HG03097 (cell line): ENCODE data around the gene MESP2.
"Not testable (repeated sequence)": the region's sequence is repeated elsewhere in the genome, so short reads cannot be mapped to it uniquely, and the experiment has no call there.

Experiments
- ATAC-seq: cut with Tn5 transposase; IDR thresholded peaks from one replicate; pipeline ENCODE4 v1.9.1; 2021; ENCODE audit not compliant: unreplicated experiment, low FRiP score

Gene MESP2

DNA sequence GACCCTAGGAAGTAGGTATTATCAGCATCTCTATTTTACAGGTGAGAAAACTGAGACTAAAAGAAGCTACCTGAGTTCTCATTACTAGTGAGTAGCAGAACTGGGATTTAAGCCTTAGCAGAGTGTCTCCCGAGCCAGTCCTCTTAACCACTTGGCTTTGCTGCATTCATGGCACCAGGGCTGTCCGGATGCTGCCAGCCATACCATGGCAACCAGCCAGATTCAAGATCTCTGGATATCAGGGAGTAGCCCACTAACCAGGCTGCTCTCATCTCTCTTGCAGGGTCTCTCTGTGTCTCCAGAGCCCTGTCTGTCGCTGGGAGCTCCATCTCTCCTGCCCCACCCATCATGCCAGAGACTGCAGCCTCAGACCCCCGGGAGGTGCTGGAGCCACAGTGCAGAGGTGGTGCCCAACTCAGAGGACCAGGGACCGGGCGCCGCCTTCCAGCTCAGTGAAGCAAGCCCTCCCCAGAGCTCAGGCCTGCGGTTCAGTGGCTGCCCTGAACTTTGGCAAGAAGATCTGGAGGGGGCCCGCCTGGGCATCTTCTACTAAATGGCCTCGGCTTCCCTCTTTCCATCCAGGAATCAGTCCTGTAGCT, 1.7 kb downstream of the MESP2 start:
- ATAC-seq: no peak

DNA sequence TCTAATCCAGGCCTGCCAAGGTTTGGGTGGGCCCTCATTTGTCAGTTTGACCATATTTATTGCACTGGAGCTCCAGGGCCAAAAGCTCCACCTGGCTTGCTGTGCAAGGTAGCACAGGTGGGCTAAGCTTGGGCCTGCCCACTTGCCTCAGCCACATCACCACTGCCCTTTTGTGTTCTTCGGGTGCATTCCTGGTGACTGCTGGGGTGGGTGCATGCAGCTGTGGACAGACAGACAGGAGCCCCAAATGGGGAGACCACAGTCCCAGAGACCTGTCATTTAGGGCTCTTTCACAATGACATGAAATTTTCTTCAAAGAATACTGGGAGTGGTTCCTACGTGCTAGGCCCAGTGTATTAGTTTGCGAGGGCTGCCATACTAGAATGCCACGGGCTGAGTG, 2.7 kb downstream of the MESP2 start:
- ATAC-seq: no peak

DNA sequence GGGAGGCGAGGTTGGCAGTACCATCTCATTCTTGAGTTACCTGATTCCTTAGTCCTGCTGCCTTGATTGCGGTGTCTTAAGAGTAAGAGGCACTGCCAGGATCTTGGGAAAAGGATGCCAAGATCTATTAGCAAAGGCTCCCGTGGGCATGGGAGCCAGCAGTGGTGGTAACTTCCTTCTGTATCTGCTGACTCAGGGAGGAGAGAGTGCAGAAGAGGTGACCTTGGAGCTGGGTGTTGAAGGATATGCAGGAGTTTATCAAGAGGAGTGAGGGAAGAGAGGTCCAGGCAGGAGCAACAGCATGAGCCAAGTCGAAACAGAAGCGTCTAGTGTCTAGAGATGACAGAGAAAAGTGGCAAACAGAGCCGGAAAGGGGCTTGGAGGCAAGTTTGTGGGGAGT, 4.5 kb downstream of the MESP2 start:
- ATAC-seq: no peak

DNA sequence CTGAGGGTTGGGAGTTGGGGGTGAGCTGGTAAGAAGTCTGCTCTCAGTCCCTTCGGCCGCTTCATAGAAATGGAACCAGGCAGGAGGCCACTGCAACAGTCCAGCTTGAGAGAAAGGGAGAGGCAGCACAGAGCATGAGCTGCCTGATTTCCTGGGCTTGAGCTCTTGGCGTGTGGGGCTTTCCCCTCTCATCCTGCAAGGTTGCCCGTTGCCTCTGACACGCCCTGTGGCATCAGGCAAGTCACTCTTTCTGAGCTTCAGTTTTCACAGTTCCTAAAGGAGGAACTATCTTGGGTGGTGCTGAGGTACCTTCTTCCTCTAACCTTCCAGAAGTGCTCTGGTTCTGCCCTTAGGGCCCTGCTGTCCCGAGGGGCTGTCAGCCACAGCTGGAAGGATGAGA, 4.9 kb downstream of the MESP2 start:
- ATAC-seq: no peak

DNA sequence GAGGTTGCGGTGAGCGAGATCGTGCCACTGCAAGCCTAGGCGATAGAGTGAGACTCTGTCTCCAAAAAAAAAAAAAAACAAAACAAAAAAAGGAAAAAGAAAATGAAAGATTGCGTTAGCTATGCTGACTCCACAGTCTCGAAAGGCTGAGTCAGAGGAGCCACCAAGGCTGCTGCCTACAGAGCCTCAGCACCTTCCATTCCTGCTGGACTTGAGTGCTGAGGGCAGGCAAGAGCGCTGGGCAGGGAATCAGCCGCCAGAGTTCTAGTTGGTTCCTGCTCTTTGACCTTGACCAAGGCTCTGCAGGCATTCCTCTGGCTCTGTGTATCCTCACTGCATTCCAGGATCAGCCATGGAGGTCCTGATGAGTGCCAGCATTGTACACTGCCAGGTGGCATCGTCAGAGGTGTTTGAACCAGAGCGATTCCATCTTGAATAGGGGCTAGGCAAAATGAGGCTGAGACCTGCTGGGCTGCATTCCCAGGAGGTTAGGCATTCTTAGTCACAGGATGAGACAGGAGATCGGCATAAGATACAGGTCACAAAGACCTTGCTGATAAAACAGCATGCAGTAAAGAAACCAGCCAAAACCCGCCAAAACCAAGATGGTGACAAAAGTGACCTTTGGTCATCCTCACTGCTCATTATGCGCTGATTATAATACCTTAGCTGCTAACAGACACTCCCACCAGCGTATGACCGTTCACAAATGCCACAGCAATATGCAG, 5.9 kb downstream of the MESP2 start:
- no peak for ATAC-seq

DNA sequence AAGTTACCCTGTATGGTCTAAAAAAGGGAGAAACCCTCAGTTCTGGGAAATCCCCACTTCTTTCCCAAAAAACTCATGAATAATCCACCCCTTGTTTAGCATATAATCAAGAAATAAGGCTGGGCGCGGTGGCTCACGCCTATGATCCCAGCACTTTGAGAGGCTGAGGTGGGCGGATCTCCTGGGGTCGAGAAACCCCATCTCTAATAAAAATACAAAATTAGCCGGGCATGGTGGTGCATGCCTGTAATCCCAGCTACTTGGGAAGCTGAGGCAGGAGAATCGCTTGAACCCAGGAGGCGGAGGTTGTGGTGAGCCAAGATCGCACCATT, 6.5 kb downstream of the MESP2 start:
- not testable (repeated sequence) for ATAC-seq

DNA sequence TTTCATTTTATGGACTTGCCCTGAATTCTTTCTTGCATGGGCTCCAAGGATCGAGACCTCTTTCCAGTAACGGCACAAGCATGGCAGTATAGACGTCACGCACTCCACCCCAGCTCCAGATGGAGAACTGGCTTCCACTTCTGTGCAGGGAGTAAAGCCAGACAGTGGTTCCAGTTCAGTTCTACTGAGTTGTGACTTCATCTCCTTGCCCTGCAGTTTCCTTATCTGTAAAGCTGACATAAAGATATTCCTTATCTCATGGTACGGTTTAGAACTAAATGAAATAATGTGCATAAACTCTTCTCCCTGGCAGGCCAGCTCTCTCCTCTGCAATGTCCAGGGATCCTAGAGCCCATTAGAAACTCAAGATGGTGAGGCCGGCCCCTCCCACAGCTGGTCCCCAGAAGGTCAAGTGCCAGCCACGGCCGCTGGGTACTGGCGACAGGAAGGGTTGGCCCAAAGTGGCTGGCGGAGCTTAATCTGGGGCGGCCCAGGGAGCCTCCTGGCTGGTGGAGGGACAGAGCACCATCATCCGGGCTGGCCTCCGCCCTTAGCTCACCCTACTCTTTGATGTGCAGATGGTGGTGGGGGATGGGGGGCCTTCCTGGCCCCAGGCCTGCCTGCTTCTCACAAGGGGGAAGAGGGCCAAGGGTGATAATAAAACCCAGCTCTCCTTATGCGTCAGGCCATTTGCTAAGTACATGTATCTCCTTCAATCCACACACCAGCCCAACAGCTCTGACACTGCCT, 7.2 kb downstream of the MESP2 start:
- ATAC-seq: no peak

GRCh38 chr15:89783861-89784685, 7.9 kb downstream of the MESP2 start:
- no peak for ATAC-seq

- no peak for ATAC-seq
Observed at GRCh38 chr15:89784686-89784960, 8.5 kb downstream of the MESP2 start.

DNA sequence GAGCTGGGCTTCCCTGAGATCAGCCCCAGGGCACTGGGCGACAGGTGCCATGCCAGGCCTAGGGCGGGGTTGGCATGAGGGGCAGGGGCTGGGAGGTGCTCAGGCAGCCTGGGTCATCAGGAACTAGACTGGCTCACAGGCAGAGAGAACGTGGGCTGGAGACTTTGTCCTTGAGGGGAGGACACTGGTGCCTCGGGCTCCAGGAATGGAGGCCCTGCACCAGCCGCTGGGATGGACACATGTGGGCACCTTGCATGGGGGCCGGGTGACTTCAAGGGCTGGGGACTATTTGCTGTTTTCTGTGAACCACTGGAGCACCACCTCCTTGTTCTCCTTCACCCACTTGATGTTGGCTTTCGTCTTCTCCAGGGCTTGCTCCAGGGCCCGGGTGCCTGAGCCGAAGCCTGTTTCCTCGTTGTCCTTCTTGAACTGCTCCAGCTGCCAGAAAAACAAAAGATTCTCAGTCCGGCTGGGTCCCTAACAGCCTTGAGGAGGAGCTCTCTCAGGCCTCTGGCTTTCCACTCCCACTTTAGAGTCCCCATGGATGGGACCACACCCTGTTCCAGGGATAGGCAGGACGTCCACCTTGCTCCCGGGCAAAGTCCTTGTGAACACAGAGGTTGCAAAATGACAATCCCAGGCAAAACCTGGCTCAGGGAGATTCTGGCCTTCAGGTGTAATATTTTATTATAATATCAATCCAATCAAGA, 9.1 kb downstream of the MESP2 start:
- no peak for ATAC-seq

- no peak for ATAC-seq
Observed at GRCh38 chr15:89785774-89786140, 9.6 kb downstream of the MESP2 start.

GRCh38 chr15:89787944-89788343, 11.8 kb downstream of the MESP2 start:
- ATAC-seq: no peak

- ATAC-seq: not testable (repeated sequence)
Observed at GRCh38 chr15:89788585-89788984, 12.5 kb downstream of the MESP2 start.

GRCh38 chr15:89790206-89790605, 14.1 kb downstream of the MESP2 start:
- no peak for ATAC-seq

DNA sequence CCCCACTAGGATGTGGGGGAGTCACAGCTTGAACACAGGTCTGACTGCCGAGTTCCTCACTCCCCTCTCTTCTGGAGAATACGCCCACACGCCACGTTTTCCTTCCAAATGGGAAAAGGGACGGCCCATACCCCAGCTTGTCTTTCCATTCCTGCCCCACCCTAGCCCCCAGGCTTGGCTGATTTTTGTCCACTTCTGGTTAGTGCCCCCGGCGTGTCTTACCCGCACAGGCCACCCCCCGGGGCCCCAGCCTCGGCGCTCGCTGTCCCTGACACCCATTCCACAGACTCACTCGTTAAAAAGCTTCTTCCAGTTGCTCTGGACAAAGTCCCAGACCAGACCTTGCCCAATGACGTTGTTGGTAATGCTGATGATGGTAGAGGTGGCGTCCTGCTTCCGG, 14.5 kb downstream of the MESP2 start:
- no peak for ATAC-seq

- no peak for ATAC-seq
Observed at GRCh38 chr15:89792106-89792805, 16.1 kb downstream of the MESP2 start.

- ATAC-seq: no peak
Observed at GRCh38 chr15:89794627-89795241, 18.6 kb downstream of the MESP2 start.

DNA sequence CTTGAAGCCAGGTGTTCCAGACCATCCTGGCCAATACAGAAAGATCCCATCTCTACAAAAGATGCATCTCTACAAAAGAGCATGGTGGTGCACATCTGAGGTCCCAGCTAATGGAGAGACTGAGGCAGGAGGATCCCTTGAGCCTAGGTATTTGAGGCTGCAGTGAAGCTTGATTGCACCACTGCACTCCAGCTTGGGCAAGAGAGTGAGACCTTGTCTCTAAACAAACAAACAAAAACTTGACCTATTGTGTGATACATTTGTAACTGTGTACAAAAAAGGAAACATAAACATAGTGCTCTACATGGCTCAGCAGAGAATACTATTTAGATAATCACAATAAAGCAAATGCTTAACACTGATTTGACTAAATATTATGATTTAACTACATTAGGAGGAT, 19.9 kb downstream of the MESP2 start:
- ATAC-seq: no peak

DNA sequence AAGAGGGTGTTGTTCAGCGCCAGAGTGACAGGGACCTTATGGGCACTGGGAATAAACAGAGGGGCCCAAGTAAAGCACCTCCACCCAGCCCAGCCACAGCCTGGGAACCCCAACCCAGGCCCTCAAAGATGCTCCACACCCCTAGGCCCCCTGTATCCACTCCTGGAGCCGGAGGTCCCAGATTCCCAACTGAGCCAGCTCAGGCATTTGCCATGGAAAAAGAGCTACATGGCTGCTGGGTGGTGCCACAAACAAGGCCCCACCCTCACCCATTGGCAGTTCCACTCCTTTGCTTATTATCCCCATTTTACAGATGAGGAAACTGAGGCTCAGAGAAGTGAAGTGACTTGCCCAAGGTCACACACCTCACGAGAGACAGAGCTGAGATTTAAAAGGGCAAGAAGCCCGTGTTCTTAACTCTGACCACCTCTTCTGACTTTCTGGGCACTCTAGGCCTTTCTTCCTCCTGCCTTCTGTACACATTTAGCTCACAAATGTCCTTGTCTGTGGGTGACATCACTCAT, 21.6 kb downstream of the MESP2 start:
- no peak for ATAC-seq
